NCI-H82 (cell line): ENCODE data around the gene RPS6KA5.
"Not testable (repeated sequence)": the region's sequence is repeated elsewhere in the genome, so short reads cannot be mapped to it uniquely, and the experiment has no call there.

ENCODE experiments used
- DNase-seq: peaks from one replicate; lab custom pipeline; 2025; lab: John Stamatoyannopoulos, UW

The RPS6KA5 gene

GRCh38 chr14:90986510-90986909, 73.9 kb downstream of the RPS6KA5 start:
- no peak for DNase-seq

- DNase-seq, result no peak
Observed at GRCh38 chr14:90985601-90986242, 74.7 kb downstream of the RPS6KA5 start.

- DNase-seq, result no peak
Observed at GRCh38 chr14:90983560-90983959, 76.9 kb downstream of the RPS6KA5 start.

- DNase-seq, result no peak
Observed at GRCh38 chr14:90981636-90982035, 78.8 kb downstream of the RPS6KA5 start.

- DNase-seq, result not testable (repeated sequence)
Observed at GRCh38 chr14:90980636-90981035, 79.8 kb downstream of the RPS6KA5 start.

GRCh38 chr14:90979515-90979914, 80.9 kb downstream of the RPS6KA5 start:
- DNase-seq, result peak; percentile 76

- no peak for DNase-seq
Observed at GRCh38 chr14:90976101-90976500, 84.3 kb downstream of the RPS6KA5 start.

GRCh38 chr14:90971687-90972086, 88.8 kb downstream of the RPS6KA5 start:
- DNase-seq, result no peak

GRCh38 chr14:90970167-90970600, 90.3 kb downstream of the RPS6KA5 start:
- no peak for DNase-seq

- DNase-seq, result no peak
Observed at GRCh38 chr14:90969531-90970166, 90.8 kb downstream of the RPS6KA5 start.

GRCh38 chr14:90968025-90968424, 92.4 kb downstream of the RPS6KA5 start:
- DNase-seq, result no peak

GRCh38 chr14:90966493-90966892, 93.9 kb downstream of the RPS6KA5 start:
- DNase-seq, result no peak

GRCh38 chr14:90965765-90966164, 94.7 kb downstream of the RPS6KA5 start:
- DNase-seq, result no peak

GRCh38 chr14:90963343-90963742, 97.1 kb downstream of the RPS6KA5 start:
- DNase-seq, result no peak

- no peak for DNase-seq
Observed at GRCh38 chr14:90962505-90963109, 97.8 kb downstream of the RPS6KA5 start.

- no peak for DNase-seq
Observed at GRCh38 chr14:90960818-90961217, 99.6 kb downstream of the RPS6KA5 start.

GRCh38 chr14:90959344-90959743, 101.1 kb downstream of the RPS6KA5 start:
- DNase-seq, result no peak

- no peak for DNase-seq
Observed at GRCh38 chr14:90956273-90956672, 104.2 kb downstream of the RPS6KA5 start.

GRCh38 chr14:90953643-90954042, 106.8 kb downstream of the RPS6KA5 start:
- DNase-seq, result not testable (repeated sequence)

GRCh38 chr14:90943367-90943766, 117.1 kb downstream of the RPS6KA5 start:
- no peak for DNase-seq

- DNase-seq, result no peak
Observed at GRCh38 chr14:90942511-90942910, 117.9 kb downstream of the RPS6KA5 start.

- DNase-seq, result no peak
Observed at GRCh38 chr14:90941706-90942105, 118.7 kb downstream of the RPS6KA5 start.

GRCh38 chr14:90940318-90940962, 120.0 kb downstream of the RPS6KA5 start:
- no peak for DNase-seq
